GM18867 (cell line): ENCODE data around the gene SLC19A3.
A peak's percentile ranks its signal among the peaks of the same experiment; 100 is the strongest.
"Not testable (repeated sequence)": the region's sequence is repeated elsewhere in the genome, so short reads cannot be mapped to it uniquely, and the experiment has no call there.

ENCODE experiments used
- ATAC-seq: cut with Tn5 transposase; IDR thresholded peaks from one replicate; pipeline ENCODE4 v1.9.1; 2021; ENCODE audit warnings: mild to moderate bottlenecking, moderate library complexity; ENCODE audit not compliant: unreplicated experiment

The SLC19A3 gene

GRCh38 chr2:227717687-227718567, at the start of gene SLC19A3:
Gene SLC19A3 (minus strand): TSS chr2:227718028. CDS start chr2:227702318, 15,710 bp downstream.
- no peak for ATAC-seq

GRCh38 chr2:227766373-227766883, 48.6 kb upstream of the SLC19A3 start:
- ATAC-seq = peak; percentile 99

GRCh38 chr2:227765788-227766372, 48.1 kb upstream of the SLC19A3 start:
- peak; percentile 21 for ATAC-seq

- no peak for ATAC-seq
These were observed 44.1 kb upstream of the SLC19A3 start for GRCh38 chr2:227761740-227762476.

GRCh38 chr2:227759411-227760118, 41.7 kb upstream of the SLC19A3 start:
- ATAC-seq = no peak

GRCh38 chr2:227756261-227756660, 38.4 kb upstream of the SLC19A3 start:
- ATAC-seq = not testable (repeated sequence)

GRCh38 chr2:227748079-227748478, 30.3 kb upstream of the SLC19A3 start:
- no peak for ATAC-seq

- ATAC-seq = no peak
These were observed 27.8 kb upstream of the SLC19A3 start, which contains the start of gene SCYGR8 for GRCh38 chr2:227745594-227745993. Gene SCYGR8 (plus strand): TSS chr2:227745894. CDS start chr2:227745894, 0 bp downstream.

GRCh38 chr2:227740705-227741104, 22.9 kb upstream of the SLC19A3 start:
- ATAC-seq = not testable (repeated sequence)

GRCh38 chr2:227739351-227739750, 21.5 kb upstream of the SLC19A3 start:
- ATAC-seq = no peak

- ATAC-seq = no peak
These were observed 10.2 kb upstream of the SLC19A3 start, which contains the start of gene SCYGR7 for GRCh38 chr2:227728035-227728434. Gene SCYGR7 (plus strand): TSS chr2:227728335. CDS start chr2:227728335, 0 bp downstream.

GRCh38 chr2:227724394-227725039, 6.7 kb upstream of the SLC19A3 start, which contains the start of gene SCYGR6:
Gene SCYGR6 (minus strand): TSS chr2:227724757. CDS start chr2:227724757, 0 bp downstream.
- ATAC-seq = no peak

- not testable (repeated sequence) for ATAC-seq
These were observed 5.0 kb upstream of the SLC19A3 start for GRCh38 chr2:227722821-227723220.

GRCh38 chr2:227720680-227721079, 2.9 kb upstream of the SLC19A3 start:
- ATAC-seq = no peak

GRCh38 chr2:227719641-227720040, 1.8 kb upstream of the SLC19A3 start:
- ATAC-seq = no peak

GRCh38 chr2:227716501-227716900, 1.3 kb downstream of the SLC19A3 start:
- no peak for ATAC-seq

GRCh38 chr2:227713291-227713690, 4.5 kb downstream of the SLC19A3 start:
- no peak for ATAC-seq

- no peak for ATAC-seq
These were observed 6.8 kb downstream of the SLC19A3 start for GRCh38 chr2:227710986-227711385.

GRCh38 chr2:227707390-227707789, 10.4 kb downstream of the SLC19A3 start:
- no peak for ATAC-seq

- ATAC-seq = no peak
These were observed 11.0 kb downstream of the SLC19A3 start for GRCh38 chr2:227706859-227707258.
